Central memory CD4-positive, alpha-beta T cell (primary cell): ENCODE measurements around the gene NUDT16.
"Not testable (repeated sequence)": the region's sequence is repeated elsewhere in the genome, so short reads cannot be mapped to it uniquely, and the experiment has no call there.

Source experiments
- DNase-seq: peaks from one replicate; pipeline ENCODE4 v3.0.0; 2022
- total RNA-seq, 3 experiments: gene quantifications; one replicate each; lab custom pipeline; 2026; lab: John Stamatoyannopoulos, UW

Gene NUDT16
- total RNA-seq, result 9.9 to 26.7 (median 15.4) reads per million in 3 experiments

DNA sequence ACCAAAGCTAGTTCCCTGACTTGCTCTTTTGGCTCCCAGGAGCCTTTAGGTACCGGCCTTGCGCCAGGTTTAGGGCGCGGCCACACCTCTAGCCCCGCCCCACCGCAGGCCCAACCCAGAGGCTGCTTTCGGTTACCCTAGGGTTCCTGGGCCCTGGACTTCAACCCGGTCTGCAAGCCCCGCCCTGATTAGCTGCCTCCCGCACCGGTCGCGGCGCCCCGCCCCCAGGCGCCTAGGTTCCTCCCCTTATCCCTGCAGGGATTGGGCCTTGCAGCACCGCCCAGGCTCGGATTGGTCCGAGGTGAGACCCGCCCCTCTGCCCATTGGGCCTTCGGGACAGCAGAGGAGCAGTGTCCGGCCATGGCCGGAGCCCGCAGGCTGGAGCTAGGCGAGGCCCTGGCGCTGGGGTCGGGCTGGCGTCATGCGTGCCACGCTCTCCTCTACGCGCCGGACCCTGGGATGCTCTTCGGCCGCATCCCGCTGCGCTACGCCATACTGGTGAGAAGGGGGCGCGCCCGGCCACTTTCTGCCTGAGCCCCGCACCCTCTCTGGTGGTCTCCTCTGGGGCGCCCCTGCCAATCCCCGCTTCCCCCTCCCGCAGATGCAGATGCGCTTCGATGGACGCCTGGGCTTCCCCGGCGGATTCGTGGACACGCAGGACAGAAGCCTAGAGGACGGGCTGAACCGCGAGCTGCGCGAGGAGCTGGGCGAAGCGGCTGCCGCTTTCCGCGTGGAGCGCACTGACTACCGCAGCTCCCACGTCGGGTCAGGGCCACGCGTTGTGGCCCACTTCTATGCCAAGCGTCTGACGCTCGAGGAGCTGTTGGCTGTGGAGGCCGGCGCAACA lies at the start of gene NUDT16:
Gene NUDT16, plus strand, starts transcription at position 330 of the 847 bp plus-strand sequence. Its CDS starts 31 bp downstream, at position 361.
- peak; percentile 91 for DNase-seq

DNA sequence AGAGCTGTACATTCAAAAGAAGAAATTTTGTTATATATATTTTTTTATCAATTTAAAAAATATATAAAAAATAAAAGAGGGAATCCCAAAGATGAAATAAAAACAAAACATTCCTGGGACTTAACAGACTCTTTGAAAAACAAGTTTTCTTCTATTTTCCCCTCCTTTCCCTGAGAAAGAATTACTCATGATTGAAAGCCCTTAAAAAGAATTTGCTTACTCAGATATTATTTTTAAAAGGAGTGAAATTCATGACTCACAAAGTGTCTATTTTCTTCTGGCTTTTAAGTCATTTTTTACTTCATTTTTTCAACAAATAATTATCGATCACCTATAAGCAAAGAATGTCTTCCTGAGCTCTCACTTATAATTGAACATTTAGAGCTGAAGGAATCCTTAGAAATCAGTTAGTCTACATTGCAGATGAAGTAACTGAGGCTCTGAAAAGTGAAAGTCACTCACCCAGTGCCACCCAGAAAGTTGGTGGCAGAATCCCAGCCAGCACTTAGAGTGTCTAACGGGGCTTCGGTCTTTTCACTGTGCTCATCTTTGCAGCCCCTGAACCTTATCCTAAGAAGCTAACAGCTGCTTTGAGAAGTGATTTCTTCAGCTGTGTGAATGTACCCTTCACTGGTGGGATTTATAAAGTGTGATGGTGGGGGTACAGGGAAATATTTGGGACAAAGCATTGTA lies 42.5 kb upstream of the NUDT16 start:
- no peak for DNase-seq

GRCh38 chr3:131341761-131342160 lies 39.8 kb upstream of the NUDT16 start:
- DNase-seq, result no peak

- no peak for DNase-seq
Measured at GRCh38 chr3:131348911-131349310, 32.7 kb upstream of the NUDT16 start.

GRCh38 chr3:131349454-131349853 lies 32.1 kb upstream of the NUDT16 start:
- no peak for DNase-seq

GRCh38 chr3:131349946-131350347 lies 31.6 kb upstream of the NUDT16 start:
- DNase-seq, result no peak

GRCh38 chr3:131350506-131350905 lies 31.1 kb upstream of the NUDT16 start:
- DNase-seq, result no peak

GRCh38 chr3:131353016-131353877 lies 28.3 kb upstream of the NUDT16 start:
- no peak for DNase-seq

DNA sequence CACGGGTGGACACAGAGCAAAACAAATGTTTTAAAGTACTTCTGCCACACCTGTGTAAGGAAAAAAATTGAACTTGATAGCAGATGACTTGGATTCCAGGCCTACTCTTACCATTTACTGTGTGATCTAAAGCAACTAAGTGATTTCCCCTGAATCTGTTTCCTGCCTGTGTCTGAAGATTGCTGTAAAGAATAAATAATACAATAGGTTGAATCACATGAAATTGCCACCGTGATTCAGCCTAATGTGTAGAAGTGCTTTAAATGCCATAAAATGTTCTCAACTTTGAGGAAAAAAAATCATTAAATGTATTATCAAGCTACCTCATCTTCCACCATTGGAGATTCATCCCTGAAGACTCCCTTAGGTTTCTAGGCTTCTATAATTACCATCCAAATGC lies 27.6 kb upstream of the NUDT16 start:
- no peak for DNase-seq

- no peak for DNase-seq
Measured at GRCh38 chr3:131356006-131356595, 25.5 kb upstream of the NUDT16 start.

DNA sequence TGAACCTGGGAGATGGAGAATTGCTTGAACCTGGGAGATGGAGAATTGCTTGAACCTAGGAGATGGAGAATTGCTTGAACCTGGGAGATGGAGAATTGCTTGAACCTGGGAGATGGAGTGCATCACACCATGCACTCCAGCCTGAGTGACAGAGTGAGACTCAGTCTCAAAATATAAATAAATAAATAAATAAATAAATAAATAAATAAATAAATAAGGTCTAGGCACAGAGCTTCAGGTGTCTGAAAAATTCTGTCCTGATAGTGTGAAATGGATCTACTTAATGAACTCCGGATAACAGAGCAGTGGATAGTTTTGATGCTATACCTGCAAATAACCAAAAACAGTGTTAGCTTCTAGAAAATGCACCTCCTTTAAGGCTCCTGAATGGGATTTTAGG lies 24.3 kb upstream of the NUDT16 start:
- no peak for DNase-seq

- no peak for DNase-seq
Measured at GRCh38 chr3:131360191-131360755, 21.3 kb upstream of the NUDT16 start.

DNA sequence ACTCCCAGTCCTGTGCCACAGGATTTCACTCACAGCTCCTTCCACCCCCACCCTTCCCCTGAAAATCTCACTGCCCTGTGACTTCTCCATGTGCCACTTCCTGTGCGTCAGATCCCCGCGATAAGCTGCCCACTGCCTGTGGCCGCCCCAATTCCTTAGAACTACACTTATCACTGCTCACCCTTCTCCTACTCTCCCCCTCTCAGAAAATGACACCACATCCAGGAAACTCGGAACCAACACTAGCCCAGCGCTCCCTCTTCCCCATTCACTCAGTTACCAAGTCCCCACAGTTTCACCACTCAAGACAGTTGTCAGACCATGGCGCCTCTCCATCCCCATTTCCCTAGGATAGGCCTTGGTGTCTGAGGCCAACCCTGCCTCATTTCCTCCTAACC lies 20.5 kb upstream of the NUDT16 start:
- DNase-seq, result not testable (repeated sequence)

DNA sequence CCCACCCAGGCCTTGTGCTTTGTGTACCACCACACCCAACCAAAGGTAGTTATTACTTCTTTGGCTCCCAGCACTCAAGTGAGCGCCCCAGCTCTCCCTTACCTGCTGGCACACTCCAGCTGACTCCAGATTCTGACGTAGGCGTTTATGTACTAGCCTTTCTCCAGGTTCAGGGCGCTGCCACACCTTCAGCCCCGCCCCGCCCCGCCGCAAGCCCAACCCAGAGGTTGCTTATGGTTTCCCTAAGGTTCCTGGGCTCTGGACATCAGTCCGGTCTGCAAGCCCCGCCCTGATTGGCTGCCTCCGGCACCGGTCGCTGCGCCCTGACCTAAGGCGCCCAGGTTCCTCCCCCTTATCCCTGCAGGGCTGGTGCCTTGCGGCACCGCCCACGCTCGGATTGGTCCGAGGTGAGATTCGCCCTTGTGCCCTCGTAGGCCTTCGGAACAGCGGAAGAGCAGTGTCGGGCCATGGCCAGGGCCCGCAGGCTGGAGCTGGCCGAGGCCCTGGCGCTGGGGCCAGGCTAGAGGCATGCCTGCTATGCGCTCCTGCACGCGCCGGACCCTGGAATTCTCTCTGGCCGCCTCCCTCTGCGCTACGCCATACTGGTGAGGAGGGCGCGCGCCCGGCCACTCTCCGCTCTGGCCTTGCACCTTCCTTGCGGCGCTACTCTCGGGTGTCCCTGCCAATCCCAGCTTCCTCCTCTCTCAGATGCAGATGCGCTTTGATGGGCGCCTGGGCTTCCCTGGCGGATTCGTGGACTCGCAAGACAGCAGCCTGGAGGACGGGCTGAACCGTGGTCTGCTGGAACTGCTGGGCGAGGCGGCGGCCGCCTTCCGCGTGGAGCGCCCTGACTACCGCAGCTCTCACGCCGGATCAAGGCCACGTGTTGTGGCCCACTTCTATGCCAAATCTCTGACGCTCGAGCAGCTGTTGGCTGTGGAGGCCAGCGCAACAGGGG lies 19.8 kb upstream of the NUDT16 start:
- DNase-seq, result no peak

DNA sequence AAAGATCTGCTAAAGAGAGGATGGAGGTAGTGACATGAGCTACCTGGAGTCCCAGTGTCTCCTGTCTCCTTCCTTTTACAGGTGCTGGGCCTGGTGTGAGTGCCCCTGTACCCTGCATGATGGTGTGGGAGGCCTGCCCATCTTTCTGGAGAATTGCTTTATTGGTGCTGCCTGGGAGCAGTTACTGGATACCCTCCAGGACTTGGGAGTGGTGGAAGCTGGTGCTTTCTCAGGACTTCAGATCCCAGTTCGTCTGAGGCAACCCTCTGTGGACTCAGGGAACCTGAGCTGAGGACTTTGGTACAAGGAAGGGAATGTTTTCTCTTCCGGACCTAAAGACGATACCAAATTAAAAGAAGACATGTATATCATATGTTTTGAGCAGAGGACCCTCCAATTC lies 18.3 kb upstream of the NUDT16 start:
- no peak for DNase-seq

DNA sequence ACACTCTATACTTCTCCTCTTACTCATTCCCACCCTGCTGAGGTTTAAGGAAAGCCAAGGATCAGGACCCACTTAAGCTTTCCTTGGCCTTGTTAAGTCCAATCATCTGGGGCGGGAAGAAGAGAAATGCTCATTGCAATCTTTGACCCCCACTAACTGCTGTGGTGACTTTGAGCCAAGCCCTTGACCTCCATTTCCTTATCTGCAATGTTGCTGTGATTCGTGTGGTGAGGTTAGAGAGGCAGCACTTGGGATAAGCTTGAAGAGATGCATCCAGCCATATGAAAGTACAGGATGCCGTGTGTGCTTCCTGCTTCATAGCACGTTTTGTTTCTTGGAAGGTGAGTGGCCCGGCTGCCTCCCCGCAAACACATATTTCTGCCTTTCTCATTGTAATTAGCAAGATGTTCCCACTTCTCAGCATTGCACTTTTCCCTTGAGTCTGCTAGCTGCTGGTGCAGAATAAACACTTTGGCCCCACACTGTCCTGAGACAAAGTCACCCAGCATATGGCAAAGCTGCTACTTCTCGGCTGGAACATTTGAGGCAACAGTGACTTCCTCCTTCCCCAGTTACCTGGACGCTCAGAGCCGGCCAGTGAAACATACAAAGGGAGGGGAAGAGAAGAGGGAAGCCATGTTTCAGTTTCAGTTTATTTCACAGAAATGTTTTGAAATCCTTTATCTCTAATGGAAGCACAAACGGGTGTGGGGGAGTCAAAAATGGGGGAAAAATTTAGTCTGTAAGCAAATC lies 10.5 kb upstream of the NUDT16 start:
- no peak for DNase-seq

DNA sequence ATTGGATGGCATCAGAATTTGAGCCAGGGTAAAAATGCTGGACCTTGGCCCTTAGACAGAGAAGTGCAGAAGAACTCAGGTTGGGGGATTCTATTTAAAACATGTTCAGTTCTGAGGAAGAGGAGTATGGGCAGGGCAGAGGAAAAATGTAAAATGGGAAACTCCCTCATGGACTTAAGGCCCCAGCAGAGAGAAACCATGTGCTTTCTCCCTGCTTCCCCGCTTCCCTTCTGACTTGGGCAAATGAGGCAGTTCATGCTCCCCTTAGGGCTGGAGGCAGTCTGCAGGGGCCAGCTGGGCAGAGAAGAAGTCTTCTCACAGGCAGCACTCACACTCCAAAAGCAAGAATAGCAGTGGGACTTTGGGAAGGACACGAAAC lies 9.9 kb upstream of the NUDT16 start:
- DNase-seq, result no peak

DNA sequence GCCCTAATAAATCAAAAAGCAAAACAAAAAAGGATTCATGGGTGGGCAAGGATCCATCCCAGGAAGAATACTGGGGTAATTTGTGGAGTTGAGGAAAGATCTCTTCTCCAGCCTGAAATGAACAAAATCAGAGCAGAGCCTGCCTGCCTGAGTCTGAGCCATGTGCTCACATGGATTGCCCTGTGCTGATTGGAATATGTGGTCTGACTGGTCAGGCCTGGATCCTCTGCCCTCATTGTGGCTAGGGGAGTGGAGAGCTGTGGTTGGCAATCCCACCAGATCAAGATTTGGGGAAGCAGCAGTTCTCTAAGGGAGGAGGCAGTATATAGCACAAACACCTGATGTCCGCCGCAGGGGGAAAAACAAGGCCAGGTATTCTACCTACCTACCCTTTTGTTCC lies 6.8 kb upstream of the NUDT16 start:
- no peak for DNase-seq

DNA sequence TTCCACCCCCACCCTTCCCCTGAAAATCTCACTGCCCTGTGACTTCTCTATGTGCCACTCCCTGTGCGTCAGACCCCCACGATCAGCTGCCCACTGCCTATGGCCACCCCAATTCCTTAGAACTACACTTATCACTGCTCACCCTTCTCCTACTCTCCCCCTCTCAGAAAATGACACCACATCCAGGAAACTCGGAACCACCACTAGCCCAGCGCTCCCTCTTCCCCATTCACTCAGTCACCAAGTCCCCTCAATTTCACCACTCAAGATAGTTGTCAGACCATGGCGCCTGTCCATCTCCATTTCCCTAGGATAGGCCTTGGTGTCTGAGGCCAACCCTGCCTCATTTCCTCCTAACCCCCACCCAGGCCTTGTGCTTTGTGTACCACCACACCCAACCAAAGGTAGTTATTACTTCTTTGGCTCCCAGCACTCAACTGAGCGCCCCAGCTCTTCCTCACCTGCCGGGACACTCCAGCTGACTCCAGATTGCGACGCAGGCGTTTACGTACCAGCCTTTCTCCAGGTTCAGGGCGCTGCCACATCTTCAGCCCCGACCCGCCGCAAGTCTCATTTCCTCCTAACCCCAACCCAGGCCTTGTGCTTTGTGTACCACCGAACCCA lies 641 bp upstream of the NUDT16 start:
- not testable (repeated sequence) for DNase-seq
